GM19240 (cell line): ENCODE results near the gene GABRA5.

Source experiments
- DNase-seq: peaks from one replicate; pipeline ENCODE4 v3.0.0; 2011; ENCODE audit warnings: low spot score; ENCODE audit not compliant: insufficient read length

The GABRA5 gene

DNA sequence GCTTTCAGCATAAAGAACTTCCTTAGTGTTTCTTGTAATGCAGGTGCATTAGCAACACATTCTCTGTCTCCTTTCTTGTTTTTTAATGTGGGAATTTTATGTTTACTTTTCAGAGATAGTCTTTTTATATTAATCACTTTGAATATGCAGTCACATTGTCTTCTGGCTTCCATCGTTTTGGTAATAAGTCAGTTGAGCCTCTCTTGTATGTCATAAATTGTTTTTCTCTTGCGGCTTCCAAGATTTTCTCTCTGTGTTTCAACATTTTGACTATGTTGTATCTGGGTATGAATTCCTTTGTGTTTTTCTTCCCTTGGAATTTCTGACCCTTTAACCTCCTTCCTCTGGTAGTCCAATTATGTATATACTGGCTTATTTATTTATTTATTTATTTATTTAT lies 129.4 kb downstream of the GABRA5 start:
- DNase-seq, result no peak
